Measurements from ENCODE around the gene MUCL3. TPM values are rescaled to one million over a fixed set of nuclear protein-coding genes. Genes with fewer than 3 reads are reported as not detected.
"Not testable (repeated sequence)": the region's sequence is repeated elsewhere in the genome, so short reads cannot be mapped to it uniquely, and the experiment has no call there.

MUCL3 gene
- total and polyA plus RNA-seq, 2 donors (not counting 1 experiment from before 2014, with no cell fraction given): not detected

GRCh38 chr6:30997301-30997700 is 56.5 kb downstream of the MUCL3 start:
- Histone ChIP-seq H3K27ac (ENCODE audit: insufficient read depth, low read length) (no peak overlapping the region), H3K36me3 (ENCODE audit: control insufficient read depth, insufficient read depth, low read length) (no peaks in the 10 kb centered on the region), H3K9me3 (ENCODE audit: control insufficient read depth, insufficient read depth, low read depth, low read length) (no peaks in the 10 kb centered on the region), H2AFZ (ENCODE audit: low read length) (no peak overlapping the region), H3K27me3 (ENCODE audit: control insufficient read depth, insufficient read depth, low read length) (peaks cover 2% of the 10 kb centered on the region), H3K4me1 (ENCODE audit: control insufficient read depth, extremely low read depth, insufficient read depth, low read length) (no peaks in the 10 kb centered on the region), H3K79me2 (ENCODE audit: control insufficient read depth, insufficient read depth, low read length) (no peaks in the 10 kb centered on the region), H3K4me2 (ENCODE audit: extremely low read depth, insufficient read depth, low read length) (no peak overlapping the region), H3K4me3 (replicated peaks in 1 of 4; ENCODE audit: control extremely low read depth in 1 of 4, insufficient read depth in 1 of 4, low read depth in 3 of 4, low read length in 4 of 4) (no peak overlapping the region), H3K9ac (ENCODE audit: insufficient read depth, low read length) (no peak overlapping the region), H4K20me1 (ENCODE audit: control insufficient read depth, extremely low read depth, insufficient read depth, low read length) (no peaks in the 10 kb centered on the region)
- TF ChIP-seq, protein P1, sequence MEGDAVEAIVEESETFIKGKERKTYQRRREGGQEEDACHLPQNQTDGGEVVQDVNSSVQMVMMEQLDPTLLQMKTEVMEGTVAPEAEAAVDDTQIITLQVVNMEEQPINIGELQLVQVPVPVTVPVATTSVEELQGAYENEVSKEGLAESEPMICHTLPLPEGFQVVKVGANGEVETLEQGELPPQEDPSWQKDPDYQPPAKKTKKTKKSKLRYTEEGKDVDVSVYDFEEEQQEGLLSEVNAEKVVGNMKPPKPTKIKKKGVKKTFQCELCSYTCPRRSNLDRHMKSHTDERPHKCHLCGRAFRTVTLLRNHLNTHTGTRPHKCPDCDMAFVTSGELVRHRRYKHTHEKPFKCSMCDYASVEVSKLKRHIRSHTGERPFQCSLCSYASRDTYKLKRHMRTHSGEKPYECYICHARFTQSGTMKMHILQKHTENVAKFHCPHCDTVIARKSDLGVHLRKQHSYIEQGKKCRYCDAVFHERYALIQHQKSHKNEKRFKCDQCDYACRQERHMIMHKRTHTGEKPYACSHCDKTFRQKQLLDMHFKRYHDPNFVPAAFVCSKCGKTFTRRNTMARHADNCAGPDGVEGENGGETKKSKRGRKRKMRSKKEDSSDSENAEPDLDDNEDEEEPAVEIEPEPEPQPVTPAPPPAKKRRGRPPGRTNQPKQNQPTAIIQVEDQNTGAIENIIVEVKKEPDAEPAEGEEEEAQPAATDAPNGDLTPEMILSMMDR (conservative IDR thresholded peaks at IDR 0.05 in 1 of 2, IDR thresholded peaks at IDR 0.05 in 1 of 2; ENCODE audit: low read depth in 1 of 2, low read length in 2 of 2): no peak
- TF ChIP-seq EZH2 (IDR thresholded peaks at IDR 0.05; ENCODE audit: low read length, missing control alignments): no peak
- no peak for DNase-seq (ENCODE audit: low read depth in 2 of 2)

DNA sequence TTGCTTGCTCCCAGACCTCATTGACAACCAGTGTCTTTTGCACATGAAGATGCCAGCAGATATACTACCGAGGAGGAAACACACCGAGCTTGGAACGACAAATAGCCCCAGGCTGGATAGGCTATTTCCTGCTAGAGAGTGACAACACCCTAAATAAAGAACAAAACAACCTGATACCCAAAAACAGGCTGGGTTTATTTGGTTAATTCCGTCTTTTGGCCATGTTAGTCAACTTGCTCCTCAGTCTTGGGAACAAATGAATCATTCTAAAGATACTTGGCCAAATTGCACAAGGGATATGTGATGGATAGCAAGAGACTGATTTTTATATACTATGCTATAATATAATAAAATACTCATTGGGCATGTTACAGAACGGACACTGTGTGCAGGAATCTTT is 58.0 kb downstream of the MUCL3 start:
- no peak for DNase-seq (ENCODE audit: low read depth in 2 of 2)
- peaks cover 2% of the 10 kb centered on the region for H3K27me3 ChIP-seq (ENCODE audit: control insufficient read depth, insufficient read depth, low read length)
- H3K27ac ChIP-seq (ENCODE audit: insufficient read depth, low read length): no peak overlapping the region
- H3K4me3 ChIP-seq (replicated peaks in 1 of 4; ENCODE audit: control extremely low read depth in 1 of 4, insufficient read depth in 1 of 4, low read depth in 3 of 4, low read length in 4 of 4): no peak overlapping the region
- no peaks in the 10 kb centered on the region for H3K36me3 ChIP-seq (ENCODE audit: control insufficient read depth, insufficient read depth, low read length)
- H2AFZ ChIP-seq (ENCODE audit: low read length): no peak overlapping the region
- no peak overlapping the region for H3K4me2 ChIP-seq (ENCODE audit: extremely low read depth, insufficient read depth, low read length)
- H3K9ac ChIP-seq (ENCODE audit: insufficient read depth, low read length): no peak overlapping the region
- H4K20me1 ChIP-seq (ENCODE audit: control insufficient read depth, extremely low read depth, insufficient read depth, low read length): no peaks in the 10 kb centered on the region
- no peaks in the 10 kb centered on the region for H3K4me1 ChIP-seq (ENCODE audit: control insufficient read depth, extremely low read depth, insufficient read depth, low read length)
- H3K79me2 ChIP-seq (ENCODE audit: control insufficient read depth, insufficient read depth, low read length): no peaks in the 10 kb centered on the region
- TF ChIP-seq, protein P1 (conservative IDR thresholded peaks at IDR 0.05 in 1 of 2, IDR thresholded peaks at IDR 0.05 in 1 of 2; ENCODE audit: low read depth in 1 of 2, low read length in 2 of 2): no peak
- TF ChIP-seq EZH2 (IDR thresholded peaks at IDR 0.05; ENCODE audit: low read length, missing control alignments): no peak
- H3K9me3 ChIP-seq (ENCODE audit: control insufficient read depth, insufficient read depth, low read depth, low read length): no peaks in the 10 kb centered on the region

DNA sequence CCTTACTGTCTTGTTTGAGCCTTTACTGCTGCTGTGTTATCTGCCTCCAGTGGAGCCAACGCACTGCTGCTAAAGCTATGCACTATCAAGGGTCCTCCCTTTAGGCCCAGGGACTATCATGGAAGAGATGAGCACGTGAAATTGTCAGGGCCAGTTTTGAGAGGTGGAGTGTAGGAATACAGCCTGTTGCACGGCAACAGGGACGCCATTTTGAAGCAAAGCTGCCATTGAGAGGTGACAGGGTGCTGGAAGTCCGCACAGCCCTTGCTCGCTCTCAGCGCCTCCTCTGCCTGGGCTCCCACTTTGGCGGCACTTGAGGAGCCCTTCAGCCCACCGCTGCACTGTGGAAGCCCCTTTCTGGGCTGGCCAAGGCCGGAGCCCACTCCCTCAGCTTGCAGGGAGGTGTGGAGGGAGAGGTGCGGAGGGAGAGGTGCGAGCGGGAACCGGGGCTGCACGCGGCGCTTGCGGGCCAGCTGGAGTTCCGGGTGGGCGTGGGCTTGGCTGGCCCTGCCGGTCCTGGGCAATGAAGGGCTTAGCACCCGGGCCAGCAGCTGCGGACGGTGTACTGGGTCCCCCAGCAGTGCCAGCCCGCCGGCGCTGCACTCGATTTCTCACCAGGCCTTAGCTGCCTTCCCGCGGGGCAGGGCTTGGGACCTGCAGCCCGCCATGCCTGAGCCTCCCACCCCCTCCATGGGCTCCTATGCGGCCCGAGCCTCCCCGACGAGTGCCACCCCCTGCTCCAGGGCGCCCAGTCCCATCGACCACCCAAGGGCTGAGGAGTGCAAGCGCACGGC is 59.5 kb downstream of the MUCL3 start:
- H3K4me2 ChIP-seq (ENCODE audit: extremely low read depth, insufficient read depth, low read length); H3K4me1 ChIP-seq (ENCODE audit: control insufficient read depth, extremely low read depth, insufficient read depth, low read length); H3K36me3 ChIP-seq (ENCODE audit: control insufficient read depth, insufficient read depth, low read length); H3K27me3 ChIP-seq (ENCODE audit: control insufficient read depth, insufficient read depth, low read length); H3K4me3 ChIP-seq (replicated peaks in 1 of 4; ENCODE audit: control extremely low read depth in 1 of 4, insufficient read depth in 1 of 4, low read depth in 3 of 4, low read length in 4 of 4); H3K9me3 ChIP-seq (ENCODE audit: control insufficient read depth, insufficient read depth, low read depth, low read length); DNase-seq (ENCODE audit: low read depth in 2 of 2); H3K9ac ChIP-seq (ENCODE audit: insufficient read depth, low read length); H3K79me2 ChIP-seq (ENCODE audit: control insufficient read depth, insufficient read depth, low read length); H2AFZ ChIP-seq (ENCODE audit: low read length); H4K20me1 ChIP-seq (ENCODE audit: control insufficient read depth, extremely low read depth, insufficient read depth, low read length); H3K27ac ChIP-seq (ENCODE audit: insufficient read depth, low read length): not testable (repeated sequence)
